A673 (cell line): ENCODE measurements around the gene ATRNL1. TPM values are rescaled to one million over a fixed set of nuclear protein-coding genes. Genes with fewer than 3 reads are reported as not detected.

ENCODE experiments used
- BruUV-seq: library from RNA; stranded (reverse); fragments of 400-500 nt; replicated peaks from 2 replicates; lab custom pipeline; 2021; lab: Mats Ljungman, UMichigan
- CTCF ChIA-PET: fragments of 300-600 bp; sonication (Branson Sonifier 250); formaldehyde crosslinking; loops from one replicate; lab custom pipeline; 2022; ENCODE audit warnings: antibody characterized with exemption; lab: Charles Lee
- POLR2A ChIA-PET: fragments of 300-600 bp; sonication (Branson Sonifier 250); formaldehyde crosslinking; loops from one replicate; lab custom pipeline; 2022; ENCODE audit warnings: antibody characterized with exemption; ENCODE audit not compliant: low non-redundant PET; lab: Charles Lee
- DNase-seq: peaks from one replicate; pipeline ENCODE4 v3.0.0-alpha.2; 2015; ENCODE audit warnings: low spot score
- H3K27ac ChIP-seq: fragments of 200-600 bp; sonication (generic); 2 replicates; pipeline ENCODE4 v1.5.1; 2016; ENCODE audit warnings: mixed run types, low read depth, mild to moderate bottlenecking, mixed read lengths, antibody characterized with exemption, low read length; ENCODE audit not compliant: poor library complexity, severe bottlenecking
- H3K27me3 ChIP-seq: fragments of 200-600 bp; sonication (generic); replicated peaks from 2 replicates; pipeline ENCODE4 v1.6.1; 2017; ENCODE audit warnings: mixed run types, low read depth, mild to moderate bottlenecking, mixed read lengths, antibody characterized with exemption, low read length; ENCODE audit not compliant: insufficient read depth, poor library complexity
- H3K36me3 ChIP-seq: fragments of 200-600 bp; sonication (generic); 2 replicates; pipeline ENCODE4 v1.6.1; 2016; ENCODE audit warnings: mixed run types, mild to moderate bottlenecking, mixed read lengths, antibody characterized with exemption, low read length; ENCODE audit not compliant: insufficient read depth, poor library complexity, severe bottlenecking
- H3K4me1 ChIP-seq: fragments of 200-600 bp; sonication (generic); 2 replicates; pipeline ENCODE4 v1.6.1; 2017; ENCODE audit warnings: mixed run types, mild to moderate bottlenecking, mixed read lengths, antibody characterized with exemption, low read length; ENCODE audit not compliant: insufficient read depth, poor library complexity, severe bottlenecking
- H3K4me3 ChIP-seq: fragments of 200-600 bp; sonication (generic); 2 replicates; pipeline ENCODE4 v1.5.1; 2016; ENCODE audit warnings: low read depth, mixed run types, mild to moderate bottlenecking, mixed read lengths, low read length; ENCODE audit not compliant: poor library complexity, severe bottlenecking
- H3K9me3 ChIP-seq: fragments of 200-600 bp; sonication (generic); 2 replicates; pipeline ENCODE4 v1.6.1; 2016; ENCODE audit warnings: mixed run types, low read depth, mild to moderate bottlenecking, mixed read lengths, antibody characterized with exemption, low read length; ENCODE audit not compliant: poor library complexity, severe bottlenecking
- CTCF ChIP-seq: fragments of 300-800, 200-600 bp; sonication (generic); conservative IDR thresholded peaks from 2 replicates; pipeline ENCODE4 v1.5.1; 2017; ENCODE audit warnings: low read depth, mild to moderate bottlenecking, antibody characterized with exemption, low read length, moderate library complexity, mixed read lengths
- EZH2 ChIP-seq: fragments of 200-600 bp; sonication (generic); IDR thresholded peaks from 2 replicates; pipeline ENCODE4 v1.6.1; 2017; ENCODE audit warnings: borderline replicate concordance, low read depth, mild to moderate bottlenecking, mixed read lengths, antibody characterized with exemption, low read length; ENCODE audit not compliant: poor library complexity, severe bottlenecking
- intact Hi-C: fragments of 100-400 bp; cut with micrococcal nuclease; formaldehyde crosslinking; loops from one replicate; pipeline ENCODE4 v1.10.0; 2022; ENCODE audit not compliant: unreplicated experiment
- total RNA-seq: library from RNA; stranded (reverse); gene quantifications from 2 replicates; pipeline ENCODE4 v1.2.3, GENCODE V29; 2021

ATRNL1 gene
- total RNA-seq, 1 experiment from 2014 or later = 3.0 TPM

- H3K27me3 ChIP-seq = no peaks in the 10 kb centered on the region
- no peak overlapping the region for H3K4me3 ChIP-seq
- DNase-seq = no peak
- no peaks in the 10 kb centered on the region for H3K9me3 ChIP-seq
- H3K36me3 ChIP-seq = no peaks in the 10 kb centered on the region
- no TSS peak for BruUV-seq
- ChIA-PET CTCF (no interaction called here), POLR2A (no interaction called here)
- TF ChIP-seq CTCF (no peak), EZH2 (no peak)
- no peak overlapping the region for H3K27ac ChIP-seq
- no peaks in the 10 kb centered on the region for H3K4me1 ChIP-seq
- intact Hi-C loops = no loop called here
These were observed 884.7 kb downstream of the ATRNL1 start for GRCh38 chr10:115977855-115978254.

- intact Hi-C loops = no loop called here
- H3K4me1 ChIP-seq = no peaks in the 10 kb centered on the region
- H3K36me3 ChIP-seq = no peaks in the 10 kb centered on the region
- no peak overlapping the region for H3K27ac ChIP-seq
- no peak overlapping the region for H3K4me3 ChIP-seq
- DNase-seq = no peak
- ChIA-PET POLR2A (no interaction called here), CTCF (no interaction called here)
- H3K9me3 ChIP-seq = no peaks in the 10 kb centered on the region
- BruUV-seq = no TSS peak
- no peak for TF ChIP-seq CTCF
- no peak for TF ChIP-seq EZH2
- peaks cover 3% of the 10 kb centered on the region for H3K27me3 ChIP-seq
These were observed 886.4 kb downstream of the ATRNL1 start for GRCh38 chr10:115979576-115979975.

GRCh38 chr10:115980470-115980869 is 887.3 kb downstream of the ATRNL1 start:
- no TSS peak for BruUV-seq
- no peak overlapping the region for H3K4me3 ChIP-seq
- H3K27me3 ChIP-seq = peaks cover 3% of the 10 kb centered on the region
- intact Hi-C loops = no loop called here
- POLR2A ChIA-PET = no interaction called here
- no peaks in the 10 kb centered on the region for H3K4me1 ChIP-seq
- no peak for TF ChIP-seq CTCF
- TF ChIP-seq EZH2 = no peak
- no peak for DNase-seq
- H3K36me3 ChIP-seq = no peaks in the 10 kb centered on the region
- no peaks in the 10 kb centered on the region for H3K9me3 ChIP-seq
- no peak overlapping the region for H3K27ac ChIP-seq
- CTCF ChIA-PET = no interaction called here
